ENCODE results near the gene SPDL1.

SPDL1 gene

GRCh38 chr5:169551696-169552095 is 31.9 kb upstream of the SPDL1 start:
- no peak for TF ChIP-seq CTCF (IDR thresholded peaks at IDR 0.05)
- no peak overlapping the region for H3K4me3 ChIP-seq
- no peak overlapping the region for H3K27ac ChIP-seq
- no peak for DNase-seq (ENCODE audit: low spot score)

GRCh38 chr5:169554251-169554650 is 29.3 kb upstream of the SPDL1 start:
- no peak overlapping the region for H3K4me3 ChIP-seq
- TF ChIP-seq CTCF (IDR thresholded peaks at IDR 0.05): no peak
- H3K27ac ChIP-seq: no peak overlapping the region
- DNase-seq (ENCODE audit: low spot score): no peak

GRCh38 chr5:169557838-169558237 is 25.7 kb upstream of the SPDL1 start:
- Histone ChIP-seq H3K4me3 (no peak overlapping the region), H3K27ac (no peak overlapping the region)
- TF ChIP-seq CTCF (IDR thresholded peaks at IDR 0.05): no peak
- no peak for DNase-seq (ENCODE audit: low spot score)

- H3K4me3 ChIP-seq: no peak overlapping the region
- DNase-seq (ENCODE audit: low spot score): no peak
- H3K27ac ChIP-seq: no peak overlapping the region
- TF ChIP-seq CTCF (IDR thresholded peaks at IDR 0.05): no peak
Measured at GRCh38 chr5:169561893-169562292, 21.7 kb upstream of the SPDL1 start.

GRCh38 chr5:169563369-169563768 is 20.2 kb upstream of the SPDL1 start:
- Histone ChIP-seq H3K4me3 (no peak overlapping the region), H3K27ac (no peak overlapping the region)
- no peak for TF ChIP-seq CTCF (IDR thresholded peaks at IDR 0.05)
- no peak for DNase-seq (ENCODE audit: low spot score)

- DNase-seq (ENCODE audit: low spot score): no peak
- no peak for TF ChIP-seq CTCF (IDR thresholded peaks at IDR 0.05)
Measured at GRCh38 chr5:169566202-169566601, 17.4 kb upstream of the SPDL1 start.

GRCh38 chr5:169567079-169567478 is 16.5 kb upstream of the SPDL1 start:
- no peak for DNase-seq (ENCODE audit: low spot score)
- Histone ChIP-seq H3K4me3 (no peak overlapping the region), H3K27ac (no peak overlapping the region)
- TF ChIP-seq CTCF (IDR thresholded peaks at IDR 0.05): no peak

More at GRCh38 chr5:169566202-169566601, 17.4 kb upstream of the SPDL1 start:
- H3K27ac ChIP-seq: no peak overlapping the region
- H3K4me3 ChIP-seq: no peak overlapping the region
